PC-9 (cell line): ENCODE results near the gene ARPC4.

Experiments
- CTCF ChIP-seq: fragments of 200-600 bp; sonication (generic); conservative IDR thresholded peaks from 2 replicates; pipeline ENCODE4 v1.6.1; 2017; ENCODE audit warnings: mixed run types, antibody characterized with exemption, mild to moderate bottlenecking, moderate library complexity
- EZH2 ChIP-seq: fragments of 200-600 bp; sonication (generic); IDR thresholded peaks from 2 replicates; pipeline ENCODE4 v1.8.0; 2017; ENCODE audit warnings: antibody characterized with exemption, low read depth

GRCh38 chr3:9770276-9770812, 22.5 kb upstream of the ARPC4 start:
- TF ChIP-seq EZH2 (no peak), CTCF (no peak)
